Measurements from ENCODE around the gene TULP4.

The TULP4 gene

GRCh38 chr6:158357570-158358216 is 45.4 kb downstream of the TULP4 start:
- no peak for DNase-seq (ENCODE audit: extremely low read depth in 1 of 2, low read depth in 1 of 2)

GRCh38 chr6:158358450-158359077 is 46.3 kb downstream of the TULP4 start:
- no peak for DNase-seq (ENCODE audit: extremely low read depth in 1 of 2, low read depth in 1 of 2)

- DNase-seq (ENCODE audit: extremely low read depth in 1 of 2, low read depth in 1 of 2) = no peak
Observed at GRCh38 chr6:158361068-158361467, 48.8 kb downstream of the TULP4 start.

GRCh38 chr6:158361961-158362669 is 49.9 kb downstream of the TULP4 start:
- DNase-seq (ENCODE audit: extremely low read depth in 1 of 2, low read depth in 1 of 2) = no peak

GRCh38 chr6:158366363-158366762 is 54.1 kb downstream of the TULP4 start:
- no peak for DNase-seq (ENCODE audit: extremely low read depth in 1 of 2, low read depth in 1 of 2)

GRCh38 chr6:158367816-158368215 is 55.6 kb downstream of the TULP4 start:
- DNase-seq (ENCODE audit: extremely low read depth in 1 of 2, low read depth in 1 of 2) = no peak

GRCh38 chr6:158369241-158369640 is 57.0 kb downstream of the TULP4 start:
- no peak for DNase-seq (ENCODE audit: extremely low read depth in 1 of 2, low read depth in 1 of 2)

GRCh38 chr6:158370805-158371204 is 58.5 kb downstream of the TULP4 start:
- no peak for DNase-seq (ENCODE audit: extremely low read depth in 1 of 2, low read depth in 1 of 2)

- no peak for DNase-seq (ENCODE audit: extremely low read depth in 1 of 2, low read depth in 1 of 2)
Observed at GRCh38 chr6:158371261-158371660, 59.0 kb downstream of the TULP4 start.

- DNase-seq (ENCODE audit: extremely low read depth in 1 of 2, low read depth in 1 of 2) = no peak
Observed at GRCh38 chr6:158372574-158372973, 60.3 kb downstream of the TULP4 start.

- no peak for DNase-seq (ENCODE audit: extremely low read depth in 1 of 2, low read depth in 1 of 2)
Observed at GRCh38 chr6:158373214-158373613, 60.9 kb downstream of the TULP4 start.

GRCh38 chr6:158374020-158374419 is 61.8 kb downstream of the TULP4 start:
- DNase-seq (ENCODE audit: extremely low read depth in 1 of 2, low read depth in 1 of 2) = no peak

GRCh38 chr6:158376631-158377081 is 64.4 kb downstream of the TULP4 start:
- DNase-seq (ENCODE audit: extremely low read depth in 1 of 2, low read depth in 1 of 2) = no peak

GRCh38 chr6:158377860-158378259 is 65.6 kb downstream of the TULP4 start:
- no peak for DNase-seq (ENCODE audit: extremely low read depth in 1 of 2, low read depth in 1 of 2)

GRCh38 chr6:158379336-158379735 is 67.1 kb downstream of the TULP4 start:
- DNase-seq (ENCODE audit: extremely low read depth in 1 of 2, low read depth in 1 of 2) = no peak

- DNase-seq (ENCODE audit: extremely low read depth in 1 of 2, low read depth in 1 of 2) = no peak
Observed at GRCh38 chr6:158381214-158381613, 68.9 kb downstream of the TULP4 start.

GRCh38 chr6:158382491-158382890 is 70.2 kb downstream of the TULP4 start:
- no peak for DNase-seq (ENCODE audit: extremely low read depth in 1 of 2, low read depth in 1 of 2)

GRCh38 chr6:158383057-158383456 is 70.8 kb downstream of the TULP4 start:
- DNase-seq (ENCODE audit: extremely low read depth in 1 of 2, low read depth in 1 of 2) = no peak

GRCh38 chr6:158383542-158383941 is 71.3 kb downstream of the TULP4 start:
- DNase-seq (ENCODE audit: extremely low read depth in 1 of 2, low read depth in 1 of 2) = no peak

GRCh38 chr6:158384671-158385110 is 72.4 kb downstream of the TULP4 start:
- no peak for DNase-seq (ENCODE audit: extremely low read depth in 1 of 2, low read depth in 1 of 2)

- DNase-seq (ENCODE audit: extremely low read depth in 1 of 2, low read depth in 1 of 2) = no peak
Observed at GRCh38 chr6:158387036-158387435, 74.8 kb downstream of the TULP4 start.

- no peak for DNase-seq (ENCODE audit: extremely low read depth in 1 of 2, low read depth in 1 of 2)
Observed at GRCh38 chr6:158387578-158387977, 75.3 kb downstream of the TULP4 start.
